ENCODE measurements around the gene WBP2NL.

The WBP2NL gene

DNA sequence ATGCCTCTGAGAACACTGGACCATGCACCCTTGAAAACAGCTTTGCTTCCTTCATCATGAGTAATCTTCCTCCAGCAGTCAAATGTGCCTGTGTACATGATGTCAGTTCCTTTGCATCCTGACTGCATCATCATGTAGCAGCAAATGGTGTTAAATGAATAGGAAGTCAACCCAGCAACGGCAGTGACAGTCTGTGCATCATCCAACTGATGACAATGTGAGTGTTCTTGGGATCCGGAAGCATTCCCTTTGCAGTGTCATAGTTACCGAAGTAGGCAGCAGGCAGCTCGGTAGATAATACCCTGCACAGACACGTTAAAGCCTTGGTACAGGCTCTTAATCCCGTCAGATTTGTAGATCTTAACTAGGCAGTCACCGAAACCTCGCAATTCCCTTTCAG is 2.5 kb downstream of the WBP2NL start:
- H3K27me3 ChIP-seq (ENCODE audit: insufficient read depth, low read length) = no peaks in the 10 kb centered on the region
- H3K36me3 ChIP-seq (ENCODE audit: insufficient read depth, low read length) = no peaks in the 10 kb centered on the region
- H3K79me2 ChIP-seq (ENCODE audit: control insufficient read depth, insufficient read depth, low read length, unreplicated experiment) = no peaks in the 10 kb centered on the region
- H3K27ac ChIP-seq (ENCODE audit: low read depth, low read length) = no peak overlapping the region
- no peak overlapping the region for H3K4me3 ChIP-seq (ENCODE audit: low read depth, low read length)
- no peaks in the 10 kb centered on the region for H3K4me1 ChIP-seq (ENCODE audit: control insufficient read depth, insufficient read depth, low read length, unreplicated experiment)
- H2AFZ ChIP-seq (ENCODE audit: low read length, unreplicated experiment) = no peak overlapping the region

GRCh38 chr22:42001706-42002105 is 3.1 kb downstream of the WBP2NL start:
- Histone ChIP-seq H3K27me3 (ENCODE audit: insufficient read depth, low read length) (peaks cover 3% of the 10 kb centered on the region; the same call in 1 of the 2 replicates), H2AFZ (ENCODE audit: low read length, unreplicated experiment) (no peak overlapping the region), H3K4me3 (ENCODE audit: low read depth, low read length) (no peak overlapping the region), H3K36me3 (ENCODE audit: insufficient read depth, low read length) (no peaks in the 10 kb centered on the region), H3K4me1 (ENCODE audit: control insufficient read depth, insufficient read depth, low read length, unreplicated experiment) (no peaks in the 10 kb centered on the region), H3K79me2 (ENCODE audit: control insufficient read depth, insufficient read depth, low read length, unreplicated experiment) (no peaks in the 10 kb centered on the region), H3K27ac (ENCODE audit: low read depth, low read length) (no peak overlapping the region)

DNA sequence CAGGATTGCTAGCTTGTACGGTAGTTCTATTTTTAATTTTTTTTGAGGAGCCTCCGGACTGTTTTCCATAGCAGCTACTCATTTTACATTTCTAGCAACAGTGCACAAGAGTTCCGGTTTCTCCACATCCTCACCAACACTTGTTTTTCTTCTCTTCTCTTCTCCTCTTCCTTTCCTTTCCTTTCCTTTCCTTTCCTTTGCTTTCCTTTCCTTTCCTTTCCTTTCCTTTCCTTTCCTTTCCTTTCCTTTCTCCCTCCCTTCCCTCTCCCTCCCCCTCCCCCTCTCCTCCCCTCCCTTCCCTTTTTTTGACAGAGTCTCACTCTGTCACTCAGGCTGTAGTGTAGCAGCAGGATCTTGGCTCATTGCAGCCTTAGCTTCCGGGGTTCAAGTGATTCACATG is 9.3 kb downstream of the WBP2NL start:
- no peak overlapping the region for H3K27ac ChIP-seq (ENCODE audit: low read depth, low read length)
- no peak overlapping the region for H3K4me3 ChIP-seq (ENCODE audit: low read depth, low read length)
- peaks cover 7% of the 10 kb centered on the region; the same call in 1 of the 2 replicates for H3K27me3 ChIP-seq (ENCODE audit: insufficient read depth, low read length)
- H2AFZ ChIP-seq (ENCODE audit: low read length, unreplicated experiment) = no peak overlapping the region
- no peaks in the 10 kb centered on the region for H3K79me2 ChIP-seq (ENCODE audit: control insufficient read depth, insufficient read depth, low read length, unreplicated experiment)
- H3K36me3 ChIP-seq (ENCODE audit: insufficient read depth, low read length) = no peaks in the 10 kb centered on the region
- no peaks in the 10 kb centered on the region for H3K4me1 ChIP-seq (ENCODE audit: control insufficient read depth, insufficient read depth, low read length, unreplicated experiment)

DNA sequence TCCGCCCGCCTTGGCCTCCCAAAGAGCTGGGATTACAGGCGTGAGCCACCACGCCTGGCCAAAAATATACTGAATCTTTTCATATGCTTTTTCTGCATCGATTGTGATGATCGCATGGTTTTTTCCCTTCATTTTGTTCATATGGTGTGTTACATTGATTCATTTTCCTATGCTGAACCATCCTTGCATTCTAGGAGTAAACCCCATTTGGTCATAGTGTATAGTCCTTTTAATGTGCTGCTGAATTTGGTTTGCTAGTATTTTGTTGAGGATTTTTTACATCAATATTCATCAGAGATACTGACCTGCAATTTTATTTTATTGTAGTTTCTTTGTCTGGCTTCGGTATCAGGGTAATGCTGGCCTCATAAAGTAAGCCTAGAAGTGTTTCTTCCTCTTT is 12.2 kb downstream of the WBP2NL start:
- peaks cover 7% of the 10 kb centered on the region; the same call in 1 of the 2 replicates for H3K27me3 ChIP-seq (ENCODE audit: insufficient read depth, low read length)
- H3K27ac ChIP-seq (ENCODE audit: low read depth, low read length) = no peak overlapping the region
- no peaks in the 10 kb centered on the region for H3K79me2 ChIP-seq (ENCODE audit: control insufficient read depth, insufficient read depth, low read length, unreplicated experiment)
- H3K4me1 ChIP-seq (ENCODE audit: control insufficient read depth, insufficient read depth, low read length, unreplicated experiment) = no peaks in the 10 kb centered on the region
- H2AFZ ChIP-seq (ENCODE audit: low read length, unreplicated experiment) = no peak overlapping the region
- H3K36me3 ChIP-seq (ENCODE audit: insufficient read depth, low read length) = no peaks in the 10 kb centered on the region
- H3K4me3 ChIP-seq (ENCODE audit: low read depth, low read length) = no peak overlapping the region

DNA sequence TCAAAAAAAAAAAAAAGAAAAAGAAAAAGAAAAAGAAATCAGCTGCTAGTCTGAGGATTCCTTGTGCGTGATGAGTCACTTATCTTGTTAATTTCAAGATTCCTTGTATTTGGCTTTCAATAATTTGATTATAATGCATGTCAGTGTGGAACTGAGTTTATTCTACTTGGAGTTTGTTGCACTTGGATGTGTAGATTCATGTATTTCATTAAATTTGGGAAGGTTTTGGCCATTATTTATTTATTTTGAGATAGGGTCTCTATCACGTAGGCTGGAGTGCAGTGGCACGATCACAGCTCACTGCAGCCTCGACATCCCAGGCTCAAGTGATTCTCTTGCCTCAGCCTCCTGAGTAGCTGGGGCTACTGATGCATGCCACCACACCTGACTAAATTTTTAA is 14.8 kb downstream of the WBP2NL start:
- Histone ChIP-seq H3K27ac (ENCODE audit: low read depth, low read length) (no peak overlapping the region), H3K4me3 (ENCODE audit: low read depth, low read length) (no peak overlapping the region), H3K27me3 (ENCODE audit: insufficient read depth, low read length) (peaks cover 8% of the 10 kb centered on the region; the same call in 1 of the 2 replicates), H3K36me3 (ENCODE audit: insufficient read depth, low read length) (no peaks in the 10 kb centered on the region), H3K79me2 (ENCODE audit: control insufficient read depth, insufficient read depth, low read length, unreplicated experiment) (no peaks in the 10 kb centered on the region), H3K4me1 (ENCODE audit: control insufficient read depth, insufficient read depth, low read length, unreplicated experiment) (no peaks in the 10 kb centered on the region), H2AFZ (ENCODE audit: low read length, unreplicated experiment) (no peak overlapping the region)

DNA sequence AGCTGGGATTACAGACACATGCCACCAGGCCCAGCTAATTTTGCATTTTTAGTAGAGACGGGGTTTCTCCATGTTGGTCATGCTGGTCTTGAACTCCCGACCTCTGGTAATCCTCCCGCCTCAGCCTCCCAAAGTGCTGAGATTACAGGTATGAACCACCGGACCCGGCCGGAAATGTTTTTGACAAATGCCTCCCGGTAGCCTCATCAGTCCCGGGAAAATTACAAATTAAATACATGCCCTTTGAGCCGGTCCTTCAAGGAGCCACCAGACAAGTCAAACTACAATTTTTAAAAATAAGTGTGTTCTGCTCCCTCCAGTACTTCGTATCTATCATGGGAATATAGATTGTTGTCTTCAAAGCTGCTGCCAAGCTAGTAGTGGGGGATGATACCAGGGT is 17.5 kb downstream of the WBP2NL start:
- H3K27ac ChIP-seq (ENCODE audit: low read depth, low read length) = no peak overlapping the region

DNA sequence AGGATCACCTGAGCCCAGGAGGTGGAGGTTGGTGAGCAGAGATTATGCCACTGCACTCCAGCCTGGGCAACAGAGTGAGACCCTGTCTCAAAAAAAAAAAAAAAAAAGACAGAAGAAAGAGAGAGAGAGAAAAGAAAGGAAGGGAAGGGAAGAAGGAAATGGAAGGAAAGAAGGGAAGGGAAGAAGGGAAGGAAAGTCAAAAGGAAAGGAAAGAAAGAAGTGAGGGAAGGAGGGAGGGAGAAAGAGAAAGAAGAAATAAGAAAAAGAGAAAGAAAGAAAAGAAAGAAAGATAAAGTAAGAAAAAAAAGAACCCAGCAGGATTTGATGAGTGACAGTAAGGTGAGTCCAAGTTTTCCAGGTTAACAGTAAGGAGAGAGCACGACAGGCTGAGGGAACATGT is 19.6 kb downstream of the WBP2NL start:
- Histone ChIP-seq H3K27ac (ENCODE audit: low read depth, low read length) (no peak overlapping the region), H3K4me3 (ENCODE audit: low read depth, low read length) (no peak overlapping the region), H3K36me3 (ENCODE audit: insufficient read depth, low read length) (no peaks in the 10 kb centered on the region), H3K4me1 (ENCODE audit: control insufficient read depth, insufficient read depth, low read length, unreplicated experiment) (no peaks in the 10 kb centered on the region), H3K27me3 (ENCODE audit: insufficient read depth, low read length) (peaks cover 8% of the 10 kb centered on the region; the same call in 1 of the 2 replicates), H3K79me2 (ENCODE audit: control insufficient read depth, insufficient read depth, low read length, unreplicated experiment) (no peaks in the 10 kb centered on the region), H2AFZ (ENCODE audit: low read length, unreplicated experiment) (no peak overlapping the region)

More for the DNA sequence above, 17.5 kb downstream of the WBP2NL start:
- Histone ChIP-seq H3K4me1 (ENCODE audit: control insufficient read depth, insufficient read depth, low read length, unreplicated experiment) (no peaks in the 10 kb centered on the region), H3K36me3 (ENCODE audit: insufficient read depth, low read length) (no peaks in the 10 kb centered on the region), H3K79me2 (ENCODE audit: control insufficient read depth, insufficient read depth, low read length, unreplicated experiment) (no peaks in the 10 kb centered on the region), H3K4me3 (ENCODE audit: low read depth, low read length) (no peak overlapping the region), H2AFZ (ENCODE audit: low read length, unreplicated experiment) (no peak overlapping the region), H3K27me3 (ENCODE audit: insufficient read depth, low read length) (peaks cover 8% of the 10 kb centered on the region; the same call in 1 of the 2 replicates)

DNA sequence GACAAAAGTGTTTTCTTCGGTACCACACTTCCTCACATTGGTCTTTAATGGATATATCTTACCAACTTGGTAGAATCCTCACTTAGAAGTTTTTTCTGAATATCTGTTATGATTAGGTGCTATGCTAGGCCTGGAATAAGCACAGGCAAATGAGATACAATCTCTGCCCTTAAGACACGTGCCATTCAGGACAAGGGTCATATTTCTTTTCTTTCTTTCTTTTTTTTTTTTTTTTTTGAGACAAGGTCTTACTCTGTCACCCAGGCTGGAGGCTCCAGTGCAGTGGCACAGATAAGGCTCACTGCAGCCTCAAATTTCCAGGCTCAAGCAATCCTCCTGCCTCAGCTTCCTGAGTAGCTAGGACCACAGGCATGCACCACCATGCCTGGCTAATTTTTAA is 23.0 kb downstream of the WBP2NL start:
- Histone ChIP-seq H3K79me2 (ENCODE audit: control insufficient read depth, insufficient read depth, low read length, unreplicated experiment) (no peaks in the 10 kb centered on the region), H3K27me3 (ENCODE audit: insufficient read depth, low read length) (peaks cover 6% of the 10 kb centered on the region; the same call in 1 of the 2 replicates), H3K36me3 (ENCODE audit: insufficient read depth, low read length) (no peaks in the 10 kb centered on the region), H2AFZ (ENCODE audit: low read length, unreplicated experiment) (no peak overlapping the region), H3K27ac (ENCODE audit: low read depth, low read length) (no peak overlapping the region), H3K4me3 (ENCODE audit: low read depth, low read length) (no peak overlapping the region), H3K4me1 (ENCODE audit: control insufficient read depth, insufficient read depth, low read length, unreplicated experiment) (no peaks in the 10 kb centered on the region)

- Histone ChIP-seq H3K4me1 (ENCODE audit: control insufficient read depth, insufficient read depth, low read length, unreplicated experiment) (no peaks in the 10 kb centered on the region), H3K36me3 (ENCODE audit: insufficient read depth, low read length) (no peaks in the 10 kb centered on the region), H3K27me3 (ENCODE audit: insufficient read depth, low read length) (no peaks in the 10 kb centered on the region; the same call in 1 of the 2 replicates), H2AFZ (ENCODE audit: low read length, unreplicated experiment) (no peak overlapping the region), H3K27ac (ENCODE audit: low read depth, low read length) (no peak overlapping the region), H3K79me2 (ENCODE audit: control insufficient read depth, insufficient read depth, low read length, unreplicated experiment) (no peaks in the 10 kb centered on the region), H3K4me3 (ENCODE audit: low read depth, low read length) (no peak overlapping the region)
Measured at GRCh38 chr22:42022162-42022847, 23.7 kb downstream of the WBP2NL start.

DNA sequence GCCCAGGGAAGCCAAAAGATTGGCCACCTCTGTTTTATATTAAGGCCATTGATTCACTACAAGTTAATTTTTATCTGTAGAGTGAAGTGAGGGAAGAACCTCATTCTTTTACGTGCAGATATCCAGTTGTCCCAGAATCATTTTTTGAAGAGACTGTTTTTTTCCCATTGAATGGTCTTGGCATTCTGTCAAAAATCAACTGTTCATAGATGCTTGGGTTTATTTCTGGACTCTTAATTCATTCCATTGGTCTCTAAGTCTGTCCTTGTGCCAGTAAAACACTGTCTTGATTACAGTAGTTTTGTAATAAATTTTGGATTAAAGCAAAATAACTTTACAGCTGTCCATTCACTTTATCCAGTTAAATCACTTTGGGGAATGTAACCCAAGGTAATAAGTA is 26.8 kb downstream of the WBP2NL start:
- Histone ChIP-seq H3K27ac (ENCODE audit: low read depth, low read length) (no peak overlapping the region), H3K79me2 (ENCODE audit: control insufficient read depth, insufficient read depth, low read length, unreplicated experiment) (no peaks in the 10 kb centered on the region), H3K4me3 (ENCODE audit: low read depth, low read length) (no peak overlapping the region), H3K4me1 (ENCODE audit: control insufficient read depth, insufficient read depth, low read length, unreplicated experiment) (no peaks in the 10 kb centered on the region), H2AFZ (ENCODE audit: low read length, unreplicated experiment) (no peak overlapping the region), H3K36me3 (ENCODE audit: insufficient read depth, low read length) (no peaks in the 10 kb centered on the region), H3K27me3 (ENCODE audit: insufficient read depth, low read length) (no peaks in the 10 kb centered on the region)

- H3K4me1 ChIP-seq (ENCODE audit: control insufficient read depth, insufficient read depth, low read length, unreplicated experiment) = no peaks in the 10 kb centered on the region
- H3K79me2 ChIP-seq (ENCODE audit: control insufficient read depth, insufficient read depth, low read length, unreplicated experiment) = no peaks in the 10 kb centered on the region
- no peak overlapping the region for H2AFZ ChIP-seq (ENCODE audit: low read length, unreplicated experiment)
- no peaks in the 10 kb centered on the region for H3K36me3 ChIP-seq (ENCODE audit: insufficient read depth, low read length)
- H3K4me3 ChIP-seq (ENCODE audit: low read depth, low read length) = no peak overlapping the region
- H3K27me3 ChIP-seq (ENCODE audit: insufficient read depth, low read length) = no peaks in the 10 kb centered on the region
- no peak overlapping the region for H3K27ac ChIP-seq (ENCODE audit: low read depth, low read length)
Measured at GRCh38 chr22:42026705-42027104, 28.1 kb downstream of the WBP2NL start.

Measured in ACC112 (cell line).